OCI-LY1 (cell line): ENCODE results near the gene CUEDC1.

ENCODE experiments used
- CTCF ChIP-seq: fragments of 200-600 bp; sonication (generic), shearing (Covaris generic); IDR thresholded peaks from 2 replicates; pipeline ENCODE4 v1.5.1; 2017; ENCODE audit warnings: mild to moderate bottlenecking, antibody characterized with exemption, low read length, moderate library complexity, mixed read lengths
- EZH2 ChIP-seq: fragments of 200-600 bp; sonication (generic), shearing (Covaris generic); IDR thresholded peaks from 2 replicates; pipeline ENCODE4 v1.8.0; 2017; ENCODE audit warnings: borderline replicate concordance, mixed run types, mild to moderate bottlenecking, antibody characterized with exemption, low read length, moderate library complexity, mixed read lengths

- TF ChIP-seq CTCF, result no peak
- no peak for TF ChIP-seq EZH2
Observed at GRCh38 chr17:57860414-57860999, 94.7 kb downstream of the CUEDC1 start.
